ENCODE data around the gene HBG1.

Gene HBG1

GRCh38 chr11:5224538-5225479, 24.8 kb downstream of the HBG1 start:
- no peak for DNase-seq

- no peak for DNase-seq
Measured at GRCh38 chr11:5223686-5224085, 26.0 kb downstream of the HBG1 start.

- no peak for DNase-seq
Measured at GRCh38 chr11:5223146-5223545, 26.5 kb downstream of the HBG1 start.

- DNase-seq: no peak
Measured at GRCh38 chr11:5210376-5210885, 39.2 kb downstream of the HBG1 start.

GRCh38 chr11:5204787-5205186, 44.9 kb downstream of the HBG1 start:
- DNase-seq: peak; percentile 56 to 72 (median 65)

- no peak for DNase-seq
Measured at GRCh38 chr11:5203366-5203765, 46.3 kb downstream of the HBG1 start.

- no peak for DNase-seq
Measured at GRCh38 chr11:5200582-5200981, 49.1 kb downstream of the HBG1 start, which contains the start of gene OR51V1. TSS of gene OR51V1 (minus strand) at chr11:5200682. CDS start at chr11:5200682, 0 bp downstream.

- no peak for DNase-seq
Measured at GRCh38 chr11:5198285-5198684, 51.4 kb downstream of the HBG1 start.
